ENCODE results near the gene HSD17B14. TPM values are rescaled to one million over a fixed set of nuclear protein-coding genes. Genes with fewer than 3 reads are reported as not detected.
A peak's percentile ranks its signal among the peaks of the same experiment; 100 is the strongest.

The HSD17B14 gene
- total and polyA plus RNA-seq, 9 of the 15 experiments (the other 6 are each of a cell fraction or from before 2014, with no cell fraction given), result 0.16 TPM; not detected in 8

DNA sequence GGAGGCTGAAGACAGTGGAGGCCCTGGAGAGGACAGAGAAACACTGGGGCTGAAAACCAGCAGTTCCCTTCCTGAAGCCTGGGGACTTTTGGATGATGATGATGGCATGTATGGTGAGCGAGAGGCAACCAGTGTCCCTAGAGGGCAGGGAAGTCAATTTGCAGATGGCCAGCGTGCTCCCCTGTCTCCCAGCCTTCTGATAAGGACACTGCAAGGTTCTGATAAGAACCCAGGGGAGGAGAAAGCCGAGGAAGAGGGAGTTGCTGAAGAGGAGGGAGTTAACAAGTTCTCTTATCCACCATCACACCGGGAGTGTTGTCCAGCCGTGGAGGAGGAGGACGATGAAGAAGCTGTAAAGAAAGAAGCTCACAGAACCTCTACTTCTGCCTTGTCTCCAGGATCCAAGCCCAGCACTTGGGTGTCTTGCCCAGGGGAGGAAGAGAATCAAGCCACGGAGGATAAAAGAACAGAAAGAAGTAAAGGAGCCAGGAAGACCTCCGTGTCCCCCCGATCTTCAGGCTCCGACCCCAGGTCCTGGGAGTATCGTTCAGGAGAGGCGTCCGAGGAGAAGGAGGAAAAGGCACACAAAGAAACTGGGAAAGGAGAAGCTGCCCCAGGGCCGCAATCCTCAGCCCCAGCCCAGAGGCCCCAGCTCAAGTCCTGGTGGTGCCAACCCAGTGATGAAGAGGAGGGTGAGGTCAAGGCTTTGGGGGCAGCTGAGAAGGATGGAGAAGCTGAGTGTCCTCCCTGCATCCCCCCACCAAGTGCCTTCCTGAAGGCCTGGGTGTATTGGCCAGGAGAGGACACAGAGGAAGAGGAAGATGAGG is 37.4 kb upstream of the HSD17B14 start (continued):
- TF ChIP-seq ZBTB11 (CRISPR knock-in tag; IDR thresholded peaks at IDR 0.05) (peak in 1 of 3 experiments; percentile 76; a peak in 1 of 6 replicates), ZNF778 (CRISPR knock-in tag; IDR thresholded peaks at IDR 0.05) (no peak), TBP (optimal IDR thresholded peaks at IDR 0.05; ENCODE audit: low read depth, low read length) (peak; percentile 73), KLF13 (tag; IDR thresholded peaks at IDR 0.05; ENCODE audit: borderline replicate concordance, low read depth) (no peak; the same call in 1 of the 2 replicates), BCL6 (CRISPR knock-in tag; IDR thresholded peaks at IDR 0.05) (0 out of 2 replicates have a peak, but pooled peaks have one; percentile 52), ZNF134 (CRISPR knock-in tag; conservative IDR thresholded peaks at IDR 0.05) (no peak; the same call in 1 of the 2 replicates), KLF10 (CRISPR knock-in tag; IDR thresholded peaks at IDR 0.05) (no peak), JUNB (CRISPR knock-in tag; conservative IDR thresholded peaks at IDR 0.05) (no peak), CREB3 (tag; conservative IDR thresholded peaks at IDR 0.05; ENCODE audit: low read depth) (peak; percentile 63; the same call in 1 of the 2 replicates), SAFB2 (IDR thresholded peaks at IDR 0.05; ENCODE audit: borderline replicate concordance, low read depth, low read length, severe bottlenecking) (no peak), TCF3 (CRISPR knock-in tag; IDR thresholded peaks at IDR 0.05) (peak; percentile 99), L3MBTL2 (IDR thresholded peaks at IDR 0.05) (peak; percentile 53), HDAC2 (IDR thresholded peaks at IDR 0.05) (peak; percentile 90), ZFP36 (IDR thresholded peaks at IDR 0.05; ENCODE audit: low read depth, low read length, partially characterized antibody) (peak; percentile 6), BRF1 (IDR thresholded peaks at IDR 0.05; ENCODE audit: borderline replicate concordance, extremely low read depth, insufficient read length) (no peak)
- TF ChIP-seq, protein P1, sequence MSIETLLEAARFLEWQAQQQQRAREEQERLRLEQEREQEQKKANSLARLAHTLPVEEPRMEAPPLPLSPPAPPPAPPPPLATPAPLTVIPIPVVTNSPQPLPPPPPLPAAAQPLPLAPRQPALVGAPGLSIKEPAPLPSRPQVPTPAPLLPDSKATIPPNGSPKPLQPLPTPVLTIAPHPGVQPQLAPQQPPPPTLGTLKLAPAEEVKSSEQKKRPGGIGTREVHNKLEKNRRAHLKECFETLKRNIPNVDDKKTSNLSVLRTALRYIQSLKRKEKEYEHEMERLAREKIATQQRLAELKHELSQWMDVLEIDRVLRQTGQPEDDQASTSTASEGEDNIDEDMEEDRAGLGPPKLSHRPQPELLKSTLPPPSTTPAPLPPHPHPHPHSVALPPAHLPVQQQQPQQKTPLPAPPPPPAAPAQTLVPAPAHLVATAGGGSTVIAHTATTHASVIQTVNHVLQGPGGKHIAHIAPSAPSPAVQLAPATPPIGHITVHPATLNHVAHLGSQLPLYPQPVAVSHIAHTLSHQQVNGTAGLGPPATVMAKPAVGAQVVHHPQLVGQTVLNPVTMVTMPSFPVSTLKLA (conservative IDR thresholded peaks at IDR 0.05), result peak; percentile 92 to 97
- TF ChIP-seq, protein P2, sequence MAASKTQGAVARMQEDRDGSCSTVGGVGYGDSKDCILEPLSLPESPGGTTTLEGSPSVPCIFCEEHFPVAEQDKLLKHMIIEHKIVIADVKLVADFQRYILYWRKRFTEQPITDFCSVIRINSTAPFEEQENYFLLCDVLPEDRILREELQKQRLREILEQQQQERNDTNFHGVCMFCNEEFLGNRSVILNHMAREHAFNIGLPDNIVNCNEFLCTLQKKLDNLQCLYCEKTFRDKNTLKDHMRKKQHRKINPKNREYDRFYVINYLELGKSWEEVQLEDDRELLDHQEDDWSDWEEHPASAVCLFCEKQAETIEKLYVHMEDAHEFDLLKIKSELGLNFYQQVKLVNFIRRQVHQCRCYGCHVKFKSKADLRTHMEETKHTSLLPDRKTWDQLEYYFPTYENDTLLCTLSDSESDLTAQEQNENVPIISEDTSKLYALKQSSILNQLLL (CRISPR knock-in tag; IDR thresholded peaks at IDR 0.05; ENCODE audit: borderline replicate concordance), result no peak
- TF ChIP-seq, protein P3, sequence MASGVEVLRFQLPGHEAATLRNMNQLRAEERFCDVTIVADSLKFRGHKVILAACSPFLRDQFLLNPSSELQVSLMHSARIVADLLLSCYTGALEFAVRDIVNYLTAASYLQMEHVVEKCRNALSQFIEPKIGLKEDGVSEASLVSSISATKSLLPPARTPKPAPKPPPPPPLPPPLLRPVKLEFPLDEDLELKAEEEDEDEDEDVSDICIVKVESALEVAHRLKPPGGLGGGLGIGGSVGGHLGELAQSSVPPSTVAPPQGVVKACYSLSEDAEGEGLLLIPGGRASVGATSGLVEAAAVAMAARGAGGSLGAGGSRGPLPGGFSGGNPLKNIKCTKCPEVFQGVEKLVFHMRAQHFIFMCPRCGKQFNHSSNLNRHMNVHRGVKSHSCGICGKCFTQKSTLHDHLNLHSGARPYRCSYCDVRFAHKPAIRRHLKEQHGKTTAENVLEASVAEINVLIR (CRISPR knock-in tag; IDR thresholded peaks at IDR 0.05), result 0 out of 2 replicates have a peak, but pooled peaks have one; percentile 32

Measured in K562 (cell line).